Stimulated activated CD4-positive, alpha-beta T cell treated with anti-CD3 and anti-CD28 coated beads, Interleukin-2, amount 100 ng/mL, for 24 hours (primary cell): ENCODE measurements around the gene SHROOM3.

Experiments used
- DNase-seq, 2 donors: peaks; one replicate each; pipeline ENCODE4 v3.0.0-alpha.2; 2020

SHROOM3 gene

GRCh38 chr4:76732246-76732645 is 297.2 kb downstream of the SHROOM3 start:
- no peak for DNase-seq

GRCh38 chr4:76733068-76733771 is 298.2 kb downstream of the SHROOM3 start:
- DNase-seq, result no peak

GRCh38 chr4:76736414-76736813 is 301.4 kb downstream of the SHROOM3 start:
- DNase-seq, result no peak

GRCh38 chr4:76737180-76737579 is 302.2 kb downstream of the SHROOM3 start:
- DNase-seq, result no peak

- no peak for DNase-seq
These were observed 302.7 kb downstream of the SHROOM3 start for GRCh38 chr4:76737771-76738085.

GRCh38 chr4:76738086-76738931 is 303.3 kb downstream of the SHROOM3 start:
- peak in 1 of 2 donors; percentile 36 for DNase-seq

- no peak for DNase-seq
These were observed 305.2 kb downstream of the SHROOM3 start for GRCh38 chr4:76740192-76740591.

GRCh38 chr4:76740866-76741662 is 306.0 kb downstream of the SHROOM3 start:
- DNase-seq, result no peak

- DNase-seq, result no peak
These were observed 306.6 kb downstream of the SHROOM3 start for GRCh38 chr4:76741663-76742020.

GRCh38 chr4:76744241-76744921 is 309.4 kb downstream of the SHROOM3 start:
- no peak for DNase-seq

GRCh38 chr4:76745240-76745639 is 310.2 kb downstream of the SHROOM3 start:
- DNase-seq, result no peak

GRCh38 chr4:76747563-76747962 is 312.5 kb downstream of the SHROOM3 start:
- DNase-seq, result no peak

- DNase-seq, result no peak
These were observed 313.6 kb downstream of the SHROOM3 start for GRCh38 chr4:76748649-76749048.

GRCh38 chr4:76749355-76749754 is 314.3 kb downstream of the SHROOM3 start:
- DNase-seq, result no peak

- no peak for DNase-seq
These were observed 315.7 kb downstream of the SHROOM3 start for GRCh38 chr4:76750716-76751115.

GRCh38 chr4:76751612-76752343 is 316.7 kb downstream of the SHROOM3 start:
- DNase-seq, result no peak

- no peak for DNase-seq
These were observed 318.0 kb downstream of the SHROOM3 start for GRCh38 chr4:76752861-76753501.

- DNase-seq, result no peak
These were observed 318.8 kb downstream of the SHROOM3 start for GRCh38 chr4:76753814-76754213.

GRCh38 chr4:76754439-76754838 is 319.4 kb downstream of the SHROOM3 start:
- no peak for DNase-seq

GRCh38 chr4:76755756-76756155 is 320.7 kb downstream of the SHROOM3 start:
- no peak for DNase-seq

- DNase-seq, result no peak
These were observed 321.4 kb downstream of the SHROOM3 start for GRCh38 chr4:76756416-76756815.

GRCh38 chr4:76757418-76757939 is 322.4 kb downstream of the SHROOM3 start:
- DNase-seq, result no peak
